GM13976 (cell line): ENCODE data around the gene LRRC57.

Experiments
- DNase-seq: peaks from one replicate; pipeline ENCODE4 v3.0.0; 2012; ENCODE audit warnings: low spot score
- in situ Hi-C: fragments of 300-500 bp; cut with MboI; formaldehyde crosslinking; loops from one replicate; pipeline ENCODE4 v1.12.0; 2022; ENCODE audit warnings: low sequenced_read_pairs, mixed read lengths, inconsistent platforms; ENCODE audit not compliant: unreplicated experiment
- TF ChIP-seq, protein P1 (sequence below): IDR thresholded peaks from 2 replicates; pipeline ENCODE4 v1.5.1; 2012; ENCODE audit warnings: borderline replicate concordance, mild to moderate bottlenecking; ENCODE audit not compliant: insufficient read depth; ENCODE audit errors: extremely low read depth, missing control alignments, control extremely low read depth

Gene LRRC57

DNA sequence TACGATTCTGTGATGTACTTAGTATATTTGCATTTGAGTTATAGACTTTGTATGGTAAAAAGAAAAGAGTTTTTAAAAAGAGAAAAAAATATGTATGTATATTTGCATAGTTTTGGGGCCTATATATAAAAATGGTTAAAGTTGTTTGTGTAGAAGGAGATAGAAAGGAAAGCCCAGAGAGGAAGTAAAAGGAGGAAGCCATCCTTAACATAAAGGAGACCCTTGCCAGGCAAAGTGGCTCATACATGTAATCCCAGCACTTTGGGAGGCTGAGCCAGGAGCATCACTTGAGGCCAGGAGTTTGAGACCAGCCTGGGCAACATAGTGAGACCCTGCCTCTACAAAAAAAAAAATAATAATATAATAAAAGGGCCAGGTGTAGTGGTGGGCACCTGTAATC, 44.8 kb downstream of the LRRC57 start:
- no peak for DNase-seq
- TF ChIP-seq, protein P1, sequence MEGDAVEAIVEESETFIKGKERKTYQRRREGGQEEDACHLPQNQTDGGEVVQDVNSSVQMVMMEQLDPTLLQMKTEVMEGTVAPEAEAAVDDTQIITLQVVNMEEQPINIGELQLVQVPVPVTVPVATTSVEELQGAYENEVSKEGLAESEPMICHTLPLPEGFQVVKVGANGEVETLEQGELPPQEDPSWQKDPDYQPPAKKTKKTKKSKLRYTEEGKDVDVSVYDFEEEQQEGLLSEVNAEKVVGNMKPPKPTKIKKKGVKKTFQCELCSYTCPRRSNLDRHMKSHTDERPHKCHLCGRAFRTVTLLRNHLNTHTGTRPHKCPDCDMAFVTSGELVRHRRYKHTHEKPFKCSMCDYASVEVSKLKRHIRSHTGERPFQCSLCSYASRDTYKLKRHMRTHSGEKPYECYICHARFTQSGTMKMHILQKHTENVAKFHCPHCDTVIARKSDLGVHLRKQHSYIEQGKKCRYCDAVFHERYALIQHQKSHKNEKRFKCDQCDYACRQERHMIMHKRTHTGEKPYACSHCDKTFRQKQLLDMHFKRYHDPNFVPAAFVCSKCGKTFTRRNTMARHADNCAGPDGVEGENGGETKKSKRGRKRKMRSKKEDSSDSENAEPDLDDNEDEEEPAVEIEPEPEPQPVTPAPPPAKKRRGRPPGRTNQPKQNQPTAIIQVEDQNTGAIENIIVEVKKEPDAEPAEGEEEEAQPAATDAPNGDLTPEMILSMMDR: no peak

DNA sequence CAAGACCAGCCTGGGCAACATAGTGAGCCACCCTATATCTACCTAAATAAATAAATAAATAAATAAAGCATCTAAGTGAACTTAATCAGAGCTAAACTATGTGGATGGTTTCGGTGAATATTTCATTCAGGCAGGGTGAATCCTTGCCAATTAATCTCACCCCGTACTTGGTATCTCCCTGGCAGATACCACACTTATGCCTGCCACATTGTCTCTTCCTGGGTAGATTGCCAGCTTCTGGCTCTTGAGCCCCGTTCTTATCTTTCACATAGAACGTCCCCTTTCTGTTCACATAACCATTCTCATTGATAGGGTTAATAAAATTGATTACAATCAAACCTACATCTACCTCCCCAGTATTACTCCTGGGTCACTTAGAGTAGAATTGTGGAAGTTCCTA, 46.1 kb downstream of the LRRC57 start:
- TF ChIP-seq, protein P1: no peak
- DNase-seq: no peak
- in situ Hi-C loops: no loop called here

More for the DNA sequence above, 44.8 kb downstream of the LRRC57 start:
- in situ Hi-C loops: no loop called here

- TF ChIP-seq, protein P1: no peak
- no peak for DNase-seq
- in situ Hi-C loops: no loop called here
Measured at GRCh38 chr15:42499858-42500609, 48.6 kb downstream of the LRRC57 start.

DNA sequence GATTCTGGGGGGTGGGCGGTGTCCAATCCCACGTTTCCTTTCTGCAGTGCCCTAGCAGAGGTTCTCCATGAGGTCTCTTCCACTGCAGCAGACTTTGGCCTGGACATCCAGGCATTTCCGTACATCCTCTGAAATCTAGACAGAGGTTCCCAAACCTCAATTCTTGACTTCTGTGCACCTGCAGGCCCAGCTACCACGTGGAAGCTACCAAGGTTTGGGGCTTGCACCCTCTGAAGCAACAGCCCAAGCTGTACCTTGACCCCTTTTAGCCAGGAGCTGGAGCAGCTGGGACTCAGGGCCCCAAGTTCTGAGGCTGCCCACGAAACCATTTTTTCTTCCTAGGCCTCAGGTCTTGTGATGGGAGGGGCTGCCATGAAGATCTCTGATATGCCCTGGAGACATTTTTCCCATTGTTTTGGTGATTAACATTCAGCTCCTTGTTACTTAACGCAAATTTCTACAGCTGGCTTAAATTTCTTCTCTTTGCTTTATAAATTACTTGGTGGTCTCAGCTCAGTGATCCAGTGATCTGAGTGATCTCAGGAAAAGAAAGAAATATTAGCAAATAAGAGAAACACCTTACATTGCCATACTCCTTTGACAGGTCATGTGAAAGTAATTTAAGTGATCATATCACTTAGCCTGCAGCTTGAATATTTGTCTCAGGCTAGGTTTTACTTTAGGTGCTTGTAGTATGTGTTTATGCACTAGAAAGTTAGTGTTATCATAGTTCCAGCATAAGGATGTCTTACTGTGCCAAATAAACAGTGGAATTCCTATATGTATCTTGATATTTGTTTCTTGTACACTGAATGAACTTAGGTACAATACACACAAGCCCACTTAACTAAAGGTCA, 50.2 kb downstream of the LRRC57 start:
- DNase-seq: no peak
- in situ Hi-C loops: no loop called here
- TF ChIP-seq, protein P1: no peak

DNA sequence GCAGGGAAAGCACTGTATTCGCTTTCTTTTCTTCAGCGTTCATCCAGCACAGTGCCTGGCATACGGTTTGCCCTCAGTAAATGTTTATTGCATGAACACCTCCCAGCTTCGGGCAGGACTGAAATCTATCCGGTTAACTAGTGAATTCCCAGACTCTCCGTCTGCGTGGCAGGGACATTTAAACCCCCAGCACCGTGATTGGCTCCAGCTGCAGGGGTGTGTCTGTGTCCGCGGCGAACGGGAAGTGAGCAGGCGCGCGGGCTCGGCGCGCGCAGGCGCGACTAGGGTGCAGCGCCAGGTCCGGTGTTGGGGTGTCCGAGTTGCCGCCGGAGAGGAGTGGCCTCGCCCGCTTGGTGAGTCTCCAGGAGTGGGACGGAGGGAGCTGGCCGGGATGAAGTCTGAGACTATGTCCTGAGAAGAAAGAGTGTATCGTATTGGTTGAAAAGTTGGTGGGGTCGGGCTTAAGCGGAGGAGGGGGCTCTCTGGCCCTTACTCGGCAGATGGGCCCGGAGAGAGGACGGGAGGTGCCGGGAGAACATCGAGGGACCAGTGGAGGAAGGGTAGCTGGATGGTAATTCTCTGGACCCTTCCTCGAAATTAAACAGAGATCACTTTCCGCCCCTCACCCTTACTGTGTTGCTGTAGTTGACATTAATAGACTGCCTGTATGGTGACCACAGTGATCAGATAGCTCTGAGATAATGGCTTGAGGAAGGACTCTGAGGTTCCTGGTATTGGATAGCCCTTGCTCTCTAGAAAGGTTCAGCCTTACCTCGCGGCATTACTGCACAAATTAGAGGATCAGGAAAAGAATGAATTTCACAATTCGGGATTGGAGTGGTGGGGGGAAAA, 53.0 kb downstream of the LRRC57 start, which contains the start of gene SNAP23:
Gene SNAP23 (plus strand): TSS at position 274 of the 852 bp plus-strand sequence. CDS start 16,213 bp downstream, outside the sequence.
- in situ Hi-C loops: no loop called here
- TF ChIP-seq, protein P1: no peak
- peak; percentile 92 for DNase-seq

GRCh38 chr15:42494998-42495360, 53.6 kb downstream of the LRRC57 start:
- in situ Hi-C loops: no loop called here
- TF ChIP-seq, protein P1: no peak
- no peak for DNase-seq
